Erythroblast (primary cell): ENCODE results near the gene HEATR5A.

Experiments
- GATA1 ChIP-seq: IDR thresholded peaks from 2 replicates; pipeline ENCODE4 v1.6.1; 2011; ENCODE audit warnings: low read depth, mild to moderate bottlenecking, control low read depth, low read length, moderate library complexity
- POLR2A ChIP-seq: IDR thresholded peaks from 2 replicates; pipeline ENCODE4 v1.6.1; 2011; ENCODE audit warnings: mild to moderate bottlenecking, low read length

DNA sequence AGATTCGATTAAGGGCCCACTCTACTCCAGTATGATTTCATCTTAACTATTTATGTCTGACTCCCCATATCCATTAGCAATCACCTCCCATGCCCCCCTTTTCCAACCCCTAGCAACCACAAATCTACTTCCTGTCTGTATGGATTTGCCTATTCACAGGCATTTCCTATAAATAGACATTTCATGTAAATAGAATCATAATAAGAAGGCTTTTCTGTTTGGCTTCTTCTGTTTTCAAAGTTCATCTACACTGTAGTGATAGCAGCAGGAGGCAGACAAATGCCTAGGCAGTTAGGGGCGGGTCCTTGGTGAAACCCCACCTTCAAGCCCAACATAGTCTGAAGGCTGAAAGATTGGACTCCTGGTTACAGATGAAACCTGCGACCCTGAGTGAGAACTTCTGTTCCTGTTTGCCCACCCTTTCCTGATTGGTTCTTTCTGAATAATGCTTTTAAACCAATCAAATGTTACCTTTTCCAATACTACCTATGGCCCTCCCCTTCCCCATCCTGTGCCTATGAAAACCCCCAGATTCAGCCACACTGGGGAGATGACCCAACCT is 150.6 kb downstream of the HEATR5A start:
- TF ChIP-seq POLR2A (no peak), GATA1 (no peak)
